GM21381 (cell line): Measurements from ENCODE around the gene ALG3.

Experiments used
- ATAC-seq: cut with Tn5 transposase; IDR thresholded peaks from one replicate; pipeline ENCODE4 v1.9.1; 2021; ENCODE audit warnings: mild to moderate bottlenecking, moderate library complexity; ENCODE audit not compliant: unreplicated experiment

The ALG3 gene

GRCh38 chr3:184236033-184236410 is 12.7 kb downstream of the ALG3 start:
- ATAC-seq: no peak

- no peak for ATAC-seq
Measured at GRCh38 chr3:184235381-184236032, 13.3 kb downstream of the ALG3 start.

- no peak for ATAC-seq
Measured at GRCh38 chr3:184234671-184235380, 13.9 kb downstream of the ALG3 start.

- no peak for ATAC-seq
Measured at GRCh38 chr3:184234224-184234623, 14.5 kb downstream of the ALG3 start.

GRCh38 chr3:184233127-184233843 is 15.5 kb downstream of the ALG3 start:
- ATAC-seq: no peak

- ATAC-seq: no peak
Measured at GRCh38 chr3:184231671-184232070, 17.1 kb downstream of the ALG3 start.

- ATAC-seq: no peak
Measured at GRCh38 chr3:184230603-184231528, 17.9 kb downstream of the ALG3 start.

GRCh38 chr3:184230081-184230602 is 18.6 kb downstream of the ALG3 start:
- ATAC-seq: peak; percentile 8

- ATAC-seq: peak; percentile 71
Measured at GRCh38 chr3:184229394-184230080, 19.2 kb downstream of the ALG3 start, which contains the start of gene VWA5B2. TSS of gene VWA5B2 (plus strand) at chr3:184229585. CDS start at chr3:184230529, 944 bp downstream.

- ATAC-seq: no peak
Measured at GRCh38 chr3:184228376-184229137, 20.2 kb downstream of the ALG3 start.

- no peak for ATAC-seq
Measured at GRCh38 chr3:184227481-184227935, 21.3 kb downstream of the ALG3 start.

- no peak for ATAC-seq
Measured at GRCh38 chr3:184223946-184224345, 24.8 kb downstream of the ALG3 start.

GRCh38 chr3:184222521-184222920 is 26.2 kb downstream of the ALG3 start:
- ATAC-seq: no peak

- no peak for ATAC-seq
Measured at GRCh38 chr3:184218814-184219213, 29.9 kb downstream of the ALG3 start.

GRCh38 chr3:184211718-184212117 is 37.0 kb downstream of the ALG3 start:
- no peak for ATAC-seq

- no peak for ATAC-seq
Measured at GRCh38 chr3:184211297-184211696, 37.5 kb downstream of the ALG3 start.

- ATAC-seq: no peak
Measured at GRCh38 chr3:184209146-184209923, 39.4 kb downstream of the ALG3 start.

GRCh38 chr3:184203526-184203925 is 45.2 kb downstream of the ALG3 start:
- no peak for ATAC-seq
